AG20443 (cell line): ENCODE data around the gene TTC39A.
"Not testable (repeated sequence)": the region's sequence is repeated elsewhere in the genome, so short reads cannot be mapped to it uniquely, and the experiment has no call there.

Source experiments
- DNase-seq: peaks from one replicate; pipeline ENCODE4 v3.0.0; 2012; ENCODE audit warnings: low spot score, mixed read lengths

The TTC39A gene

GRCh38 chr1:51336711-51337110, 6.3 kb upstream of the TTC39A start:
- DNase-seq = no peak

GRCh38 chr1:51336004-51336403, 5.6 kb upstream of the TTC39A start:
- no peak for DNase-seq

- peak; percentile 81 for DNase-seq
These were observed 1.1 kb upstream of the TTC39A start for GRCh38 chr1:51331206-51332100.

GRCh38 chr1:51329443-51330325, 678 bp downstream of the TTC39A start:
- no peak for DNase-seq

GRCh38 chr1:51328926-51329325, 1.4 kb downstream of the TTC39A start:
- DNase-seq = no peak

GRCh38 chr1:51328279-51328678, 2.1 kb downstream of the TTC39A start:
- no peak for DNase-seq

GRCh38 chr1:51327386-51327785, 3.0 kb downstream of the TTC39A start:
- DNase-seq = no peak

GRCh38 chr1:51326839-51327238, 3.5 kb downstream of the TTC39A start:
- DNase-seq = no peak

- DNase-seq = no peak
These were observed 4.2 kb downstream of the TTC39A start for GRCh38 chr1:51325878-51326755.

GRCh38 chr1:51325391-51325790, 5.0 kb downstream of the TTC39A start:
- no peak for DNase-seq

GRCh38 chr1:51325011-51325385, 5.4 kb downstream of the TTC39A start:
- not testable (repeated sequence) for DNase-seq

- no peak for DNase-seq
These were observed 5.9 kb downstream of the TTC39A start for GRCh38 chr1:51324251-51325010.

GRCh38 chr1:51323778-51324177, 6.6 kb downstream of the TTC39A start:
- no peak for DNase-seq

GRCh38 chr1:51322417-51323101, 7.8 kb downstream of the TTC39A start:
- no peak for DNase-seq

- DNase-seq = no peak
These were observed 8.5 kb downstream of the TTC39A start for GRCh38 chr1:51321924-51322280.

- DNase-seq = no peak
These were observed 9.1 kb downstream of the TTC39A start for GRCh38 chr1:51320967-51321923.

- DNase-seq = no peak
These were observed 12.6 kb downstream of the TTC39A start for GRCh38 chr1:51317798-51318197.

- DNase-seq = no peak
These were observed 13.6 kb downstream of the TTC39A start for GRCh38 chr1:51316846-51317120.

- no peak for DNase-seq
These were observed 14.1 kb downstream of the TTC39A start for GRCh38 chr1:51316113-51316845.
